Loucy (cell line): ENCODE data around the gene FYN.

Experiments
- CTCF ChIP-seq: fragments of 200-600 bp; sonication (generic); conservative IDR thresholded peaks from 2 replicates; pipeline ENCODE4 v1.5.1; 2014; ENCODE audit warnings: mild to moderate bottlenecking, antibody characterized with exemption, low read length
- EZH2phosphoT487 ChIP-seq: fragments of 200-600 bp; IDR thresholded peaks from 2 replicates; pipeline ENCODE4 v1.6.1; 2018; ENCODE audit warnings: antibody characterized with exemption, mild to moderate bottlenecking, moderate library complexity, borderline replicate concordance

- TF ChIP-seq CTCF (no peak), EZH2phosphoT487 (no peak)
Observed at GRCh38 chr6:111865909-111866546, 7.2 kb downstream of the FYN start.
